Vein endothelial cell (primary cell): ENCODE measurements around the gene DLEC1. TPM values are rescaled to one million over a fixed set of nuclear protein-coding genes. Genes with fewer than 3 reads are reported as not detected.

Experiments
- small RNA-seq: library from RNA; depleted of rRNA; stranded (forward); fragments of <200 nt; gene quantifications from one replicate; pipeline ENCODE3, GENCODE V24; 2012
- total RNA-seq: library from RNA; depleted of rRNA; stranded (reverse); fragments of >200 nt; gene quantifications from 2 replicates; pipeline ENCODE4 v1.2.3, GENCODE V29; 2012

DLEC1 gene, protein sequence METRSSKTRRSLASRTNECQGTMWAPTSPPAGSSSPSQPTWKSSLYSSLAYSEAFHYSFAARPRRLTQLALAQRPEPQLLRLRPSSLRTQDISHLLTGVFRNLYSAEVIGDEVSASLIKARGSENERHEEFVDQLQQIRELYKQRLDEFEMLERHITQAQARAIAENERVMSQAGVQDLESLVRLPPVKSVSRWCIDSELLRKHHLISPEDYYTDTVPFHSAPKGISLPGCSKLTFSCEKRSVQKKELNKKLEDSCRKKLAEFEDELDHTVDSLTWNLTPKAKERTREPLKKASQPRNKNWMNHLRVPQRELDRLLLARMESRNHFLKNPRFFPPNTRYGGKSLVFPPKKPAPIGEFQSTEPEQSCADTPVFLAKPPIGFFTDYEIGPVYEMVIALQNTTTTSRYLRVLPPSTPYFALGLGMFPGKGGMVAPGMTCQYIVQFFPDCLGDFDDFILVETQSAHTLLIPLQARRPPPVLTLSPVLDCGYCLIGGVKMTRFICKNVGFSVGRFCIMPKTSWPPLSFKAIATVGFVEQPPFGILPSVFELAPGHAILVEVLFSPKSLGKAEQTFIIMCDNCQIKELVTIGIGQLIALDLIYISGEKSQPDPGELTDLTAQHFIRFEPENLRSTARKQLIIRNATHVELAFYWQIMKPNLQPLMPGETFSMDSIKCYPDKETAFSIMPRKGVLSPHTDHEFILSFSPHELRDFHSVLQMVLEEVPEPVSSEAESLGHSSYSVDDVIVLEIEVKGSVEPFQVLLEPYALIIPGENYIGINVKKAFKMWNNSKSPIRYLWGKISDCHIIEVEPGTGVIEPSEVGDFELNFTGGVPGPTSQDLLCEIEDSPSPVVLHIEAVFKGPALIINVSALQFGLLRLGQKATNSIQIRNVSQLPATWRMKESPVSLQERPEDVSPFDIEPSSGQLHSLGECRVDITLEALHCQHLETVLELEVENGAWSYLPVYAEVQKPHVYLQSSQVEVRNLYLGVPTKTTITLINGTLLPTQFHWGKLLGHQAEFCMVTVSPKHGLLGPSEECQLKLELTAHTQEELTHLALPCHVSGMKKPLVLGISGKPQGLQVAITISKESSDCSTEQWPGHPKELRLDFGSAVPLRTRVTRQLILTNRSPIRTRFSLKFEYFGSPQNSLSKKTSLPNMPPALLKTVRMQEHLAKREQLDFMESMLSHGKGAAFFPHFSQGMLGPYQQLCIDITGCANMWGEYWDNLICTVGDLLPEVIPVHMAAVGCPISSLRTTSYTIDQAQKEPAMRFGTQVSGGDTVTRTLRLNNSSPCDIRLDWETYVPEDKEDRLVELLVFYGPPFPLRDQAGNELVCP (N-terminal part only)
- under 0.01 TPM in 1 of 2 replicates, not detected in the other for total RNA-seq

GRCh38 chr3:38039101-38039898 is at the start of gene DLEC1:
Gene DLEC1, plus strand, starts transcription at chr3:38039208. Its CDS starts 18 bp downstream, at chr3:38039226.

GRCh38 chr3:37990527-37990926 is 48.5 kb upstream of the DLEC1 start, which contains the start of gene VILL:
Gene VILL, plus strand, starts transcription at chr3:37990786. Its CDS starts 2,887 bp downstream, at chr3:37993673.

DNA sequence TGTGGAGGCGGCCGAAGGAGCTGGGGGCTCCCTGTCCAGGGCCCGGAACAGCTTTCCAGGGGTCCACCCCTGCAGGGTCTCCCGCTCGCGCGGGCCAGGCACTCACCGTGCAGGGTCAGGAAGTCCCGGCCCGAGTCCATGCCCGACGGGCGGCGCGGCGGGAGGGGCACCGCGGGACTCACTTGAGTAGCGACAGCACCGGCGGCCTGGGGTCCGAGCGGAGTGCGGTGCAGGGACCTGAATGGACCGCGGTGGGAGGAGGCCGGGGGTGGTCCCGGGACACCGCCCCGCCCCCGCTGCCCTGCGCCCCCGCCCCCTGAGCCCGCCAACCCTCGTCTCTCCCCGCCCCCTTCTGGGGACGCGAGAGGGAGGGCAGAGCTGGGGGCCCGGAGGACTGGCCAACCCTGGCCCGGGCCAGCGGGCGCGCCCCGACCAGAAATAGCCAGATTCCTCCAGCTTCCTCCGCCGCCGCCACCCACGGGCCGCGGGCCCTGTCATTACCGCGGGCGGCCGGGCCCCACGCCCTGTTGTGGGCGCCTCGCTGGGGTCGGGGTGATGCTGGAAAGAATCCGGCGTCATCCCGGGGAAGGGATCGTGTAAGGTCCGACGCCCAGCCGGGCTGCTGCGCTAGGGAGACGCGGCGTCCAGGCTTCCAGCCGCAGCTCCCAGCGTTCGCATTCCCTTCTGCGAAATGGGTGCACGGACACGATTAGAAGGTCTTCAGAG is 9.4 kb upstream of the DLEC1 start, which contains the start of gene PLCD1:
PLCD1 (minus strand) TSS at position 243 of the 726 bp plus-strand sequence; CDS start at position 140, 103 bp downstream.

GRCh38 chr3:38136777-38137614 is 98.0 kb downstream of the DLEC1 start, which contains the start of gene ACAA1:
Gene ACAA1, minus strand, starts transcription at chr3:38137127. Its CDS starts 92 bp downstream, at chr3:38137035.

DNA sequence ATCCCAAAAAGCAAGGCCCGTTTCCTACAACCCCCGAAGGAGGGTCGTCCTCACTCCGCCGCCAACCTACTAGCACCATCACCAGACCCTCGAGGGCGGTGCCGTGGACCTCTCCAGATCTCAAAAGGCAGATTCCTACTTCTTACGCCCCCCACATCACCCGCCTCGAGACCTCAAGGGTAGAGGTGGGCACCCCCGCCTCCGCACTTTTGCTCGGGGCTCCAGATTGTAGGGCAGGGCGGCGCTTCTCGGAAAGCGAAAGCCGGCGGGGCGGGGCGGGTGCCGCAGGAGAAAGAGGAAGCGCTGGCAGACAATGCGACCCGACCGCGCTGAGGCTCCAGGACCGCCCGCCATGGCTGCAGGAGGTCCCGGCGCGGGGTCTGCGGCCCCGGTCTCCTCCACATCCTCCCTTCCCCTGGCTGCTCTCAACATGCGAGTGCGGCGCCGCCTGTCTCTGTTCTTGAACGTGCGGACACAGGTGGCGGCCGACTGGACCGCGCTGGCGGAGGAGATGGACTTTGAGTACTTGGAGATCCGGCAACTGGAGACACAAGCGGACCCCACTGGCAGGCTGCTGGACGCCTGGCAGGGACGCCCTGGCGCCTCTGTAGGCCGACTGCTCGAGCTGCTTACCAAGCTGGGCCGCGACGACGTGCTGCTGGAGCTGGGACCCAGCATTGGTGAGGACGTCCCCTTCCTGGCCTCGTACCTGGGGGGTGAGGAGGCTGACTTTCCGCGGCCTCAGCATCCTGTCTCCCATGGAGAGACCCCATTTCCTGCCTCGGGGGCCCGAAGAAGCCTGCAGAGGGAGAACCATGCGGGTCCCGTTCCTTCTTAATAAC is 99.6 kb downstream of the DLEC1 start, which contains the start of gene MYD88:
MYD88 (plus strand) TSS at position 313 of the 842 bp plus-strand sequence; CDS start at position 353, 40 bp downstream.

DNA sequence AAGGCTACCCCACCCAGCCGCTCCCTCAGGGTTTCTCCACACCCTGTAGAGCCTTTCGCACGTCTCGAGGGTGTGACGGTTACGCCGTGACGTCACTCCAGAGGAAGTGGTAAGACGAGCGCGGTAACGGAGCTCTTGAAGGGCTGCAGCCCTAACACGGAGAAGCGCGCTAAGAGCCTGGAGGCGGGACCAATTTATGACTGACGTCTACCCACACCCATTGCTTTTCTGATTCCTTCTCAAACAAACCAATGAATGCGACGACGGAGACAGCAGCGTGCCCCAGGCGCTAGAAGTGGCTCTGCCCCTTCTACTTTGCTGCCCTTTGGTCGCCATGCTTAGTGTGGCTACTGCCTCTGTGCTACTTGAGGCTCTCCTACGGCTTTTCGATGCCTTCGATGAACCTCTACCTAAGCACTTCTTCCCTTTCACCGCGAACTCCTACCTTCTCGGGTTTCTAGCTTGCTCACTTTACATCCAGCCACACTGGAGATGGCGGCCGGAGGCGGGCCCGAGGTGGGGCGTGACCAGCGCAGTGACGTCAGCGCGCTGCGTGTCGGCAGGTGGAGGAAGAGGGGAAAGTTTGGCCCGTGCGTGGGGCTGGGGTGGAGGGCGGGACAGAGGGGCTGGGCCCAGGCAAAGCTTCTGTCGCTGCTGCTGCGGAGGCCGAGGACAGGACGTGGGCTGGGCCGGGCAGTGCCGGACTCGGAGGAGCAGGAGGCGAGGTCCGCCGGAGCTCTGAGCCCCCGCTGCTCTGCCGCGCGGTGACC is 126.1 kb downstream of the DLEC1 start, which contains the start of gene OXSR1:
OXSR1 (plus strand) TSS at position 586 of the 770 bp plus-strand sequence. CDS start 340 bp downstream, outside the sequence.

Small RNA genes within 50 kb of the gene (small RNA-seq; reads per million reads assigned to genes)
- gene RF00019 = not detected

Other genes with a start within 250 kb of the DLEC1 start
- 33.7 and 48.0 TPM in 2 replicates for gene CTDSPL, start 177.3 kb upstream of the DLEC1 start, total RNA-seq
- 5.8 and 7.2 TPM in 2 replicates for gene VILL, start 48.4 kb upstream of the DLEC1 start, total RNA-seq
- 11.7 and 14.7 TPM in 2 replicates for gene PLCD1, start 9.6 kb upstream of the DLEC1 start, total RNA-seq
- gene ACAA1, start 97.9 kb downstream of the DLEC1 start, total RNA-seq = 17.1 and 19.6 TPM in 2 replicates
- 10.1 and 13.9 TPM in 2 replicates for gene MYD88, start 99.5 kb downstream of the DLEC1 start, total RNA-seq
- 34.3 and 39.1 TPM in 2 replicates for gene OXSR1, start 126.3 kb downstream of the DLEC1 start, total RNA-seq
- gene SLC22A13, start 226.6 kb downstream of the DLEC1 start, total RNA-seq = under 0.01 and 0.29 TPM in 2 replicates
- 0.10 TPM in 1 of 2 replicates, not detected in the other for gene SLC22A14, start 243.1 kb downstream of the DLEC1 start, total RNA-seq